HG02763 (cell line): ENCODE data around the gene PCSK9.

Experiments
- ATAC-seq: cut with Tn5 transposase; IDR thresholded peaks from one replicate; pipeline ENCODE4 v1.9.1; 2021; ENCODE audit warnings: mild to moderate bottlenecking, moderate library complexity; ENCODE audit not compliant: unreplicated experiment

Gene PCSK9

DNA sequence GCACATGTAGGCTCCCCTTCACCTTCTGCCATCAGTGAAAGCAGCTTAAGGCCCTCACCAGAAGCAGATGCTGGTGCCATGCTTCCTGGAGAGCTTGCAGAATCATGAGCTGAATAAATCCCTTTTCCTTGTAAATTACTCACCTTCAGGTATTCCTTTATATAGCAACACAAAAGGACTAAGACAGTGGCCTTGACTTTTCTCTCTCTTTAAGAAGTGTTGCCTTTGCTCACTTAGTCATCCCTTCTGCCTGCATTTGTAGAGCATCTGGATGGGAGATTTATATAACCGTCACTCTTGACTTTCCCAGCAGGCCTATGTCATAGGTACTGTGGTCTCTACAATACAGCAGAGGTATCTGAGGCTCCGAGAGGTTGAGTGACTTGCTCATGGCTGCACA lies 3.7 kb downstream of the PCSK9 start:
- no peak for ATAC-seq

GRCh38 chr1:55043726-55044125 lies 4.4 kb downstream of the PCSK9 start:
- ATAC-seq, result no peak

GRCh38 chr1:55044617-55045397 lies 5.5 kb downstream of the PCSK9 start:
- ATAC-seq, result no peak

DNA sequence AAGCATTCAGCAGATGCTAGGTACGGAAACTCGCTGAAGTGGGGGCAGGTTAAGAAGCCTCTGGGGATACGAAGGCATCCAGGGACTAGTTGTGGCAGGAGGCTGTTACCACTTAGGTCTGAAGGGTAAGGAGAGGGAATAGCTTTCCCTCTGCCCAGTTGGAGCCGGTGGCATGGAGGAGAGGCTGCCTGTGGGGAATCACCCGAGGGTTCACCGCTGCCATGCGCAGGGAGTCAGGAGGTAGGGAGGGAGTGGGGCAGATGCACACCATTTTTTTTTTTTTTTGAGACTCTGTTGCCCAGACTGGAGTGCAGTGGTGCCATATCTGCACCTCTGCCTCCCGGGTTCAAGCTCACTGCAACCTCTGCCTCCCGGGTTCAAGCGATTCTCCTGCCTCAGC lies 6.1 kb downstream of the PCSK9 start:
- no peak for ATAC-seq

- no peak for ATAC-seq
These were observed 7.5 kb downstream of the PCSK9 start for GRCh38 chr1:55046871-55047270.

- ATAC-seq, result no peak
These were observed 8.3 kb downstream of the PCSK9 start for GRCh38 chr1:55047611-55048010.

- ATAC-seq, result no peak
These were observed 9.3 kb downstream of the PCSK9 start for GRCh38 chr1:55048453-55049270.

GRCh38 chr1:55049271-55049913 lies 10.0 kb downstream of the PCSK9 start:
- no peak for ATAC-seq

DNA sequence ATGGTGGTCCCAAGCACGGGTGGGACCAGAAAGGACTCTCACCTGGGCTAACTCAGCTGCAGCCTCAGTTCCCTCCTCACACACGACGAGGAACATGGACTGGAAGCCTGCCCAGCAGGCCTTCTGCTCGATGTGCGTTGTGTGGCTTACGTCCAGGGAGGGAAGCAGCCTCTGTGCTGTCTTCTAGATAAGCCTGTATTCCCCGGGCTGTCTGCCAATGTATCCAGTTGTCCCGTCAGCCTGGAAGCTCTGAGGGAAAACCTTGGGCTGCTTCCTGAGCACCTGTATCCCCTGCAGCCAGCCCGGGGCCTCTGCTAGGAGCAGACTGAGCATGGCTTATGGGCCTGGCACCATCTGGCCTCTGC lies 10.5 kb downstream of the PCSK9 start:
- ATAC-seq, result no peak

GRCh38 chr1:55050283-55050682 lies 10.9 kb downstream of the PCSK9 start:
- no peak for ATAC-seq

DNA sequence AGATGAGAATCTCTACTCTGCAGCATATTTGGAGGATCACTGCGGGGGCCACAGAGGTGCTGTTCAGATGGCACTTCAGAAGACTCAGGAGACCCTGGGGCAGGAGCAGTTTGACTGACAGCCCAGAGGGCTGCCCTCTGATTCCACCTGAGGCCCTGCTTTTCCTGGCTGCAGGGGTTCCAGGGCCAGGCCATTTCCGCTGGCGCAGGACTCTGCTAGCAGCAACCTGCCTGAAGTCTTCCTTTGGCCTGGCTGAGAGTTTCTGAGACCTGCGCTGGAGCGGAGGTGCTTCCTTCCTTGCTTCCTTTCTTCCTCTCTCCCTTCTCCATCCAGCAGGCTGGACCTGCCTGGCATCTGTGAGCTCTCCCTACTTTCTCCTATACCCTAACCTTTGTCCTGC lies 11.8 kb downstream of the PCSK9 start:
- ATAC-seq, result no peak

DNA sequence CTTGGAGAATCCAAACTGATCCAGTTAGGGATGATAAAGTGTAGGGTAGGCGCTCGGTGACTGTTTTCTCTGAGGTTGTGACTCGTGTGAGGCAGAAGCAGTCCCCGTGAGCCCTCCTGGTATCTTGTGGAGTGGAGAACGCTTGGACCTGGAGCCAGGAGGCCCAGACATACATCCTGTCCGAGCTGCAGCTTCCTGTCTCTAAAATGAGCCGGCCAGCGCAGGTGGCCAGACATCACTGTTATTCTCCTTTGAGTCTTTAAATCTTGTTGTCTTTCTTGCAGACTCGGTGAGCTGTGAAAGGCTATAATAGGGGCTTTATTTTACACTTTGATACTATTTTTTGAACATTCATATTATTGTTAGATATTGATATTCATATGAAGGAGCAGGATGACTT lies 12.3 kb downstream of the PCSK9 start:
- no peak for ATAC-seq

GRCh38 chr1:55052221-55053142 lies 13.1 kb downstream of the PCSK9 start:
- no peak for ATAC-seq

DNA sequence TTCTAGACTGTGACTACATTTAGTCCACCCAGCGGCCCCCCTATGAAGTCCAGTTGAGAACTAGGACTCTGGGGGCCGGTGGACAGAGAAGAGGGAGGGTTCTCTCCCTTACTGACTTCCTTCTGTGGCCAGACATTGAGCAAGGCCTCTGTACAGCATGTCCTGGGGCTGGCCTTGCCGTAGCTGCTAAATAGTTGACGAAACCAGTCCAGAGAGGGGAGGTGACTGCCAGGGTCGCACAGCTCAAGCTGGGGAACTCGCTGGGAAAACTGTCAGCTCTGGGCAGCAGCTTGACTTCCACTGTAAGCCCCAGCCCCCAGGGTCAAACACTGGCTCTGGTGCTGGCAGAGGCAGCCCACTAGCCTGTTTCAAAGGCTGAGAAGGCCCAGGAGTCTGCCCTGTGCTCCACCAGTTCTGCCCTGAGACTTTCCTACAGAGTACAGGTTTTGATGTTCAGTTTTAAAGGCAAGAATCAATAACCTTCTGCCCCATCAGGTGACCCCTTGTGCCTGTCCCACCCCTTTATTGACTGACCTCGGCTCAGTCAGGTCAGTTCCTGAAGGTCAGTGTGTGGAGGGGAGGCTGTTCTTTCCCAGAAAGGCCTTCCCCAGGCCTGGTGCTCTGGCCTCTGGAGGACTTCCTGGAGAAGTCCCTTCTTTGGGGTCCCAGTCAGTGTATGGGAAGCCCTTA lies 14.1 kb downstream of the PCSK9 start:
- no peak for ATAC-seq

GRCh38 chr1:55054396-55054795 lies 15.0 kb downstream of the PCSK9 start:
- ATAC-seq, result no peak

- ATAC-seq, result no peak
These were observed 15.9 kb downstream of the PCSK9 start for GRCh38 chr1:55055084-55055882.

DNA sequence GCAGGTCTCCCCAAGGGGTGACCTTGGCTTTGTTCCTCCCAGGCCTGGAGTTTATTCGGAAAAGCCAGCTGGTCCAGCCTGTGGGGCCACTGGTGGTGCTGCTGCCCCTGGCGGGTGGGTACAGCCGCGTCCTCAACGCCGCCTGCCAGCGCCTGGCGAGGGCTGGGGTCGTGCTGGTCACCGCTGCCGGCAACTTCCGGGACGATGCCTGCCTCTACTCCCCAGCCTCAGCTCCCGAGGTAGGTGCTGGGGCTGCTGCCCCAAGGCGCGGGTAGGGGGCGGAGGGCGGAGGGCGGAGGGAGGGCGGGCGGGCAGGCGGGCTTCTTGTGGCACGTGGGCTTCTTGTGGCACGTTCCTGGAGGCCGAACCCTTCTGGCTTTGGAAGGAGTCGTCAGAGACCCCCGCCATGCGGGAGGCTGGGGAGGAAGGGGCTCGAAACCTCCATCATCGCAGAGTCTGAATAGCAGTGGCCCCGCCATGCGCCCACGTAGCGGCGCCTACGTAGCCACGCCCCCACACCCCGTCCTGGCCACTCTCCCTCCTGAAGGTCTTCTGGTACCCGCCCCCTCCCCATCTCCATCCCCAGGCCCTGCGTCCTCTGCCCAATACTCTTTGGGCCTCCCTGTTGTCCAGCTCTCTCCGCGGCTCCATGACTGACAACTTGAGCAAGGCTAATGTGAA lies 16.7 kb downstream of the PCSK9 start:
- no peak for ATAC-seq

DNA sequence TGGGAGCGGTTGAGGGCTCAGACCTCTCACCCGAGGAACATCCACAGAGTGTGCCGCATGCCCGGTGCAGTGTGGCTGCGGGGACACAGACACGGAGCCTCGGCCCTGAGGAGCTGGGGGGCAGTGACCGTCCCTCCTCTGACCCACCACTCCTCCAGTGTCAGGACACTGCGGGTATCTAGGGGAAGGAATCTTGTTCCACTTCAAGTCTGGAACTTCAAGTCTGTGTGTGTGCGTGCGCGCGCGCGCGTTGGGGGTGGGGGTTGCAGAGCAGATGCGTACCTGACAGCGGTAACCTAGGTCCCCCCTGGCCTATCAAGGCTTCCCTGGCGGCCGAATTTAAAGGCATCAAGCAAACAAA lies 17.3 kb downstream of the PCSK9 start:
- ATAC-seq, result no peak
